Peyer's patch (tissue), 4 donors: ENCODE measurements around the gene ACTR1B.

Experiments used
- CTCF ChIP-seq, 6 experiments: fragments of 450-650 bp in 4 of 6; fragments of 200-600 bp in 2 of 6; sonication (generic) in 1 of 6; IDR thresholded peaks; one replicate each; pipeline ENCODE4 v1.5.1; 2017 to 2019; ENCODE audit warnings: antibody characterized with exemption in 6 of 6, mild to moderate bottlenecking in 3 of 6, moderate library complexity in 1 of 6
- POLR2A ChIP-seq, 2 donors: fragments of 450-650 bp; IDR thresholded peaks; one replicate each; pipeline ENCODE4 v1.5.1; 2017; ENCODE audit warnings: antibody characterized with exemption in 2 of 2, mild to moderate bottlenecking in 2 of 2, moderate library complexity in 2 of 2

GRCh38 chr2:97659256-97660043 lies 4.4 kb downstream of the ACTR1B start:
- TF ChIP-seq CTCF (IDR thresholded peaks at IDR 0.05) (no peak), POLR2A (IDR thresholded peaks at IDR 0.05) (no peak)
